ENCODE data around the gene HSPA1A. TPM values are rescaled to one million over a fixed set of nuclear protein-coding genes. Genes with fewer than 3 reads are reported as not detected.
"Not testable (repeated sequence)": the region's sequence is repeated elsewhere in the genome, so short reads cannot be mapped to it uniquely, and the experiment has no call there.

The HSPA1A gene
- total and polyA plus RNA-seq, 8 donors = 64.3 to 205 (median 96.5) TPM

- H3K27ac ChIP-seq = peak overlapping the region; percentile 96 to 100
- peak; percentile 62 for ATAC-seq
- H3K36me3 ChIP-seq = no peaks in the 10 kb centered on the region
- no peaks in the 10 kb centered on the region for H3K9me3 ChIP-seq
- H3K4me3 ChIP-seq = peak overlapping the region; percentile 37 to 56
- no peaks in the 10 kb centered on the region for H3K27me3 ChIP-seq
- intact Hi-C loops (cut with DNase I) = no loop called here
- peaks cover 20 to 47% of the 10 kb centered on the region in 2 donors for H3K4me1 ChIP-seq
- peak; percentile 93 to 99 (median 96) for DNase-seq
- TF ChIP-seq CTCF (IDR thresholded peaks at IDR 0.05) = no peak
These were observed 692 bp upstream of the HSPA1A start for GRCh38 chr6:31814677-31815024.

- Histone ChIP-seq H3K27ac (peak overlapping the region; percentile 87), H3K4me3 (peak overlapping the region; percentile 39 to 64), H3K4me1 (peaks cover 24 to 69% of the 10 kb centered on the region in 2 donors)
- ATAC-seq (peak; percentile 0), DNase-seq (peak in 1 of 4 donors; percentile 59)
- H3K36me3 ChIP-seq; intact Hi-C loops (cut with DNase I); H3K27me3 ChIP-seq; H3K9me3 ChIP-seq: not testable (repeated sequence)
These were observed 2.0 kb downstream of the HSPA1A start for GRCh38 chr6:31817133-31817928.

- H3K27ac ChIP-seq = peak overlapping the region; percentile 87
- H3K27me3 ChIP-seq; H3K9me3 ChIP-seq; ATAC-seq; intact Hi-C loops (cut with DNase I); H3K36me3 ChIP-seq: not testable (repeated sequence)
- peaks cover 24 to 69% of the 10 kb centered on the region in 2 donors for H3K4me1 ChIP-seq
- peak in 1 of 4 donors; percentile 50 for DNase-seq
- H3K4me3 ChIP-seq = peak overlapping the region; percentile 39 to 64
These were observed 2.7 kb downstream of the HSPA1A start for GRCh38 chr6:31817929-31818511.

GRCh38 chr6:31819871-31820299, 4.5 kb downstream of the HSPA1A start:
- H3K27me3 ChIP-seq = no peaks in the 10 kb centered on the region
- DNase-seq (no peak), ATAC-seq (no peak)
- H3K4me1 ChIP-seq = peaks cover 15 to 73% of the 10 kb centered on the region in 2 donors
- no peaks in the 10 kb centered on the region for H3K9me3 ChIP-seq
- intact Hi-C loops (cut with DNase I) = no loop called here
- TF ChIP-seq CTCF (IDR thresholded peaks at IDR 0.05) = no peak
- peak overlapping the region in 1 of 2 donors; percentile 64 for H3K4me3 ChIP-seq
- no peaks in the 10 kb centered on the region for H3K36me3 ChIP-seq
- H3K27ac ChIP-seq = peak overlapping the region in 1 of 2 donors; percentile 87

- ATAC-seq; DNase-seq; H3K4me3 ChIP-seq; intact Hi-C loops (cut with DNase I); H3K27me3 ChIP-seq; H3K9me3 ChIP-seq; H3K36me3 ChIP-seq: not testable (repeated sequence)
- peak overlapping the region; percentile 87 to 98 for H3K27ac ChIP-seq
- peaks cover 15 to 75% of the 10 kb centered on the region in 2 donors for H3K4me1 ChIP-seq
These were observed 5.1 kb downstream of the HSPA1A start for GRCh38 chr6:31820399-31820798.

- Histone ChIP-seq H3K36me3 (no peaks in the 10 kb centered on the region), H3K4me1 (peaks cover 25 to 86% of the 10 kb centered on the region in 2 donors), H3K27me3 (no peaks in the 10 kb centered on the region), H3K4me3 (peak overlapping the region; percentile 35 to 54), H3K27ac (peak overlapping the region; percentile 92 to 98), H3K9me3 (no peaks in the 10 kb centered on the region)
- ATAC-seq (peak; percentile 36), DNase-seq (peak in 3 of 4 donors; percentile 63 to 92 (median 75))
- no peak for TF ChIP-seq CTCF (IDR thresholded peaks at IDR 0.05)
- intact Hi-C loops (cut with DNase I) = no loop called here
These were observed 6.1 kb downstream of the HSPA1A start for GRCh38 chr6:31821301-31822035.
